ENCODE measurements around the gene DNAJC1. TPM values are rescaled to one million over a fixed set of nuclear protein-coding genes. Genes with fewer than 3 reads are reported as not detected.

Gene DNAJC1
- total and polyA plus RNA-seq, 2 of the 4 experiments (the other 2 are of a cell fraction), result 12.7 to 13.3 TPM

GRCh38 chr10:21727452-21728168, 275.9 kb downstream of the DNAJC1 start:
- H3K56ac ChIP-seq (ENCODE audit: extremely low read depth, insufficient read depth, low read length), result no peak overlapping the region
- no peak overlapping the region for H2BK120ac ChIP-seq (ENCODE audit: low read depth, low read length)
- H3K4me1 ChIP-seq (ENCODE audit: control insufficient read depth, insufficient read depth, low read length), result peaks cover 3% of the 10 kb centered on the region; the same call in 1 of the 2 replicates
- peaks cover 3 to 36% of the 10 kb centered on the region in 2 experiments; a peak in 3 of 4 replicates for H3K79me1 ChIP-seq (ENCODE audit: low read depth in 1 of 2, low read length in 2 of 2)
- ATAC-seq (ENCODE audit: low read depth) (no peak), DNase-seq (no peak)
- no peaks in the 10 kb centered on the region for H3K27me3 ChIP-seq (ENCODE audit: control insufficient read depth, insufficient read depth, low read length)
- TF ChIP-seq RFX5 (IDR thresholded peaks at IDR 0.05; ENCODE audit: low read depth, low read length) (no peak), SMC3 (IDR thresholded peaks at IDR 0.05; ENCODE audit: low read depth, low read length) (no peak), NFE2L2 (IDR thresholded peaks at IDR 0.05; ENCODE audit: low read depth, low read length) (no peak), USF2 (IDR thresholded peaks at IDR 0.05; ENCODE audit: low read depth, low read length) (no peak), CHD1 (IDR thresholded peaks at IDR 0.05; ENCODE audit: low read depth, low read length) (no peak), MXI1 (IDR thresholded peaks at IDR 0.05; ENCODE audit: borderline replicate concordance, low read depth, low read length) (no peak), FOS (IDR thresholded peaks at IDR 0.05; ENCODE audit: low read depth, low read length) (no peak), ELK1 (IDR thresholded peaks at IDR 0.05; ENCODE audit: borderline replicate concordance, low read depth, low read length) (no peak), MAFK (IDR thresholded peaks at IDR 0.05; ENCODE audit: low read depth, low read length) (no peak), BHLHE40 (IDR thresholded peaks at IDR 0.05; ENCODE audit: low read depth, low read length) (no peak), MAZ (IDR thresholded peaks at IDR 0.05; ENCODE audit: borderline replicate concordance, low read depth, low read length) (no peak)
- peaks cover 5% of the 10 kb centered on the region; the same call in 1 of the 2 replicates for H3K36me3 ChIP-seq (ENCODE audit: control insufficient read depth, insufficient read depth, low read length)
- ChIA-PET POLR2A (ENCODE audit: unreplicated experiment) (no interaction called here), CTCF (interaction anchor here (0.5 to 0.6 kb wide), 2 partner anchors 204 to 592 kb away, joined by 4 to 6 read pairs; no protein-coding TSS in a partner anchor)
- H4K91ac ChIP-seq (ENCODE audit: insufficient read depth, low read depth, low read length), result no peak overlapping the region
- in situ Hi-C loops (cut with MboI; ENCODE audit: low sequenced_read_pairs) (loop anchor here (5.0 to 25.0 kb wide), 2 partner anchors 230 to 640 kb away; no protein-coding TSS in a partner anchor), intact Hi-C loops (cut with micrococcal nuclease) (no loop called here), dilution Hi-C loops (cut with HindIII; ENCODE audit: low sequenced_read_pairs, unreplicated experiment) (no loop called here)
- H2BK5ac ChIP-seq (ENCODE audit: low read depth, low read length, poor library complexity, severe bottlenecking), result no peak overlapping the region
- H4K8ac ChIP-seq (ENCODE audit: low read depth in 2 of 2, low read length in 2 of 2), result no peak overlapping the region
- H2AFZ ChIP-seq (replicated peaks; ENCODE audit: low read length, poor library complexity), result no peak overlapping the region
- peak overlapping the region; percentile 41; the same call in 1 of the 2 replicates for H3K4ac ChIP-seq (ENCODE audit: low read depth, low read length)
- no peak overlapping the region for H2BK15ac ChIP-seq (ENCODE audit: low read depth, low read length)
- H3K14ac ChIP-seq (replicated peaks; ENCODE audit: low read depth, low read length), result no peak overlapping the region
- H2AK9ac ChIP-seq (replicated peaks; ENCODE audit: low read depth, low read length, poor library complexity), result no peak overlapping the region
- no peak overlapping the region for H3K27ac ChIP-seq (ENCODE audit: insufficient read depth, low read length)
- no peak overlapping the region for H3K18ac ChIP-seq (ENCODE audit: low read depth, low read length)
- H3K23ac ChIP-seq (ENCODE audit: low read depth, low read length), result peak overlapping the region; percentile 68; the same call in 1 of the 2 replicates
- H2BK20ac ChIP-seq (ENCODE audit: low read depth, low read length), result no peak overlapping the region
- no peak overlapping the region for H3K9ac ChIP-seq (ENCODE audit: low read depth, low read length)
- H3K9me3 ChIP-seq (ENCODE audit: control insufficient read depth, insufficient read depth, low read length), result no peaks in the 10 kb centered on the region
- no peak overlapping the region for H3K4me3 ChIP-seq (ENCODE audit: insufficient read depth, low read depth, low read length)
- WGBS, 2 experiments (ENCODE audit: extremely low coverage in 2 of 2, insufficient read length in 1 of 2), result 40% methylated on average over 1 of the region's 13 CpGs; no CpG with 5 or more reads in 1 of the 2 experiments
- no peak overlapping the region for H2AK5ac ChIP-seq (ENCODE audit: low read depth, low read length)
- H3K9me1 ChIP-seq (ENCODE audit: insufficient read depth, low read length), result peaks cover 4% of the 10 kb centered on the region
- no peak overlapping the region for H3K4me2 ChIP-seq (ENCODE audit: low read depth, low read length)
- no TSS peak for BruUV-seq (replicated peaks)
- H4K20me1 ChIP-seq (ENCODE audit: insufficient read depth, low read length), result peaks cover 10% of the 10 kb centered on the region; the same call in 1 of the 2 replicates
- no peak overlapping the region for H4K5ac ChIP-seq (ENCODE audit: low read depth, low read length)

All from IMR-90 (cell line).